Type B pancreatic cell (in vitro differentiated cells): Measurements from ENCODE around the gene HOXC6. TPM values are rescaled to one million over a fixed set of nuclear protein-coding genes. Genes with fewer than 3 reads are reported as not detected.
A peak's percentile ranks its signal among the peaks of the same experiment; 100 is the strongest.

ENCODE experiments used
- DNase-seq: peaks from one replicate; pipeline ENCODE4 v3.0.0; 2021; ENCODE audit warnings: mixed read lengths; ENCODE audit not compliant: unreplicated experiment; ENCODE audit errors: extremely low spot score
- H3K27ac Mint-ChIP-seq: 2 replicates; pipeline ENCODE4 v1.8.0; 2021; ENCODE audit warnings: mild to moderate bottlenecking, mixed read lengths
- H3K27me3 Mint-ChIP-seq: 2 replicates; pipeline ENCODE4 v1.8.0; 2021; ENCODE audit warnings: mixed read lengths
- H3K36me3 Mint-ChIP-seq: 2 replicates; pipeline ENCODE4 v1.8.0; 2021; ENCODE audit warnings: mixed read lengths
- H3K4me1 Mint-ChIP-seq: one replicate; pipeline ENCODE4 v1.8.0; 2021; ENCODE audit warnings: mixed read lengths; ENCODE audit not compliant: unreplicated experiment
- H3K4me3 Mint-ChIP-seq: 2 replicates; pipeline ENCODE4 v1.8.0; 2021; ENCODE audit warnings: mild to moderate bottlenecking, mixed read lengths
- H3K9me3 Mint-ChIP-seq: 2 replicates; pipeline ENCODE4 v1.8.0; 2021; ENCODE audit warnings: mixed read lengths
- total RNA-seq: library from RNA; stranded (reverse); gene quantifications from 2 replicates; pipeline ENCODE4 v1.2.1, GENCODE V29; 2021; ENCODE audit warnings: low replicate concordance
- TF ChIP-seq, protein P1 (sequence below): fragments of 200-600 bp; sonication (generic); conservative IDR thresholded peaks from 2 replicates; pipeline ENCODE4 v1.5.0; 2021; ENCODE audit warnings: antibody characterized with exemption, mild to moderate bottlenecking

The HOXC6 gene
- total RNA-seq, 1 donor from 2014 or later = 23.0 TPM

DNA sequence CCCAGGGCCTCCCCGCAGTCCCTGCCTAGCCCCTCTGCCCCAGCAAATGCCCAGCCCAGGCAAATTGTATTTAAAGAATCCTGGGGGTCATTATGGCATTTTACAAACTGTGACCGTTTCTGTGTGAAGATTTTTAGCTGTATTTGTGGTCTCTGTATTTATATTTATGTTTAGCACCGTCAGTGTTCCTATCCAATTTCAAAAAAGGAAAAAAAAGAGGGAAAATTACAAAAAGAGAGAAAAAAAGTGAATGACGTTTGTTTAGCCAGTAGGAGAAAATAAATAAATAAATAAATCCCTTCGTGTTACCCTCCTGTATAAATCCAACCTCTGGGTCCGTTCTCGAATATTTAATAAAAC lies 2.2 kb downstream of the HOXC6 start:
- H3K4me1 Mint-ChIP-seq = peaks cover 39% of the 10 kb centered on the region
- TF ChIP-seq, protein P1, sequence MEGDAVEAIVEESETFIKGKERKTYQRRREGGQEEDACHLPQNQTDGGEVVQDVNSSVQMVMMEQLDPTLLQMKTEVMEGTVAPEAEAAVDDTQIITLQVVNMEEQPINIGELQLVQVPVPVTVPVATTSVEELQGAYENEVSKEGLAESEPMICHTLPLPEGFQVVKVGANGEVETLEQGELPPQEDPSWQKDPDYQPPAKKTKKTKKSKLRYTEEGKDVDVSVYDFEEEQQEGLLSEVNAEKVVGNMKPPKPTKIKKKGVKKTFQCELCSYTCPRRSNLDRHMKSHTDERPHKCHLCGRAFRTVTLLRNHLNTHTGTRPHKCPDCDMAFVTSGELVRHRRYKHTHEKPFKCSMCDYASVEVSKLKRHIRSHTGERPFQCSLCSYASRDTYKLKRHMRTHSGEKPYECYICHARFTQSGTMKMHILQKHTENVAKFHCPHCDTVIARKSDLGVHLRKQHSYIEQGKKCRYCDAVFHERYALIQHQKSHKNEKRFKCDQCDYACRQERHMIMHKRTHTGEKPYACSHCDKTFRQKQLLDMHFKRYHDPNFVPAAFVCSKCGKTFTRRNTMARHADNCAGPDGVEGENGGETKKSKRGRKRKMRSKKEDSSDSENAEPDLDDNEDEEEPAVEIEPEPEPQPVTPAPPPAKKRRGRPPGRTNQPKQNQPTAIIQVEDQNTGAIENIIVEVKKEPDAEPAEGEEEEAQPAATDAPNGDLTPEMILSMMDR = no peak
- H3K9me3 Mint-ChIP-seq = no peaks in the 10 kb centered on the region
- peaks cover 80% of the 10 kb centered on the region for H3K27me3 Mint-ChIP-seq
- H3K4me3 Mint-ChIP-seq = peak overlapping the region; percentile 83
- peak overlapping the region; percentile 86 for H3K27ac Mint-ChIP-seq
- H3K36me3 Mint-ChIP-seq = peaks cover 7% of the 10 kb centered on the region
- no peak for DNase-seq

DNA sequence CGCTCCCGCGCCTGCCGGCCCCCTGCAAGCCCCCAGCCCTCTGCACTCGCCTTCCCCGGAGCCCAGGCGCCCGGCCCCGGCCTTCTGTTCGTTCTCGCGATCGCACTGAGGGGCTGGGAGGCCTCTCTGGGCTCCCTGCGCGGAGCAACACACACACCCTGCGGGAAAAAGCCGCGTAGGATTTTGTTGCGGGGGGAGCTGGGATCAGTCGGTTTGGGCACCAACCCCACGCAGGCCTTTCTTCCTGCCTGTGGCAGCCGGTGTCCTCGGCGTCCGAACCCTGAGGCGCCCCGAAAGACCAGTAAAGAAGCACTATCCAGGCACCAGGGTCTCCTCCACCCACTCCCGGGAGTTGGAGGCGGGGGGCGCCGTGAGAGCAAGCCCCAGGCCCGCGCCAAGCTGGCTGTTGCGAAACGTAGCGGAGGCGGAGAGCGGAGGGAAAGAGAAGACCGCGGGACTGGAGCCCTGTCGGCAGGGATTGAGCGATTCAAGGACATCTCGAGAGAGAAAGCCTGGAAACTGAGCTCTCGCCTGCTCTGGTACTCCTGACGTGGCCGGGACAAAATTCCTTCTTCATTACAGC lies 2.7 kb downstream of the HOXC6 start:
- Mint-ChIP-seq H3K27me3 (peaks cover 80% of the 10 kb centered on the region), H3K4me1 (peaks cover 39% of the 10 kb centered on the region), H3K9me3 (no peaks in the 10 kb centered on the region), H3K36me3 (peaks cover 11% of the 10 kb centered on the region), H3K4me3 (peak overlapping the region; percentile 93), H3K27ac (peak overlapping the region; percentile 81)
- DNase-seq = no peak
- TF ChIP-seq, protein P1 = no peak

DNA sequence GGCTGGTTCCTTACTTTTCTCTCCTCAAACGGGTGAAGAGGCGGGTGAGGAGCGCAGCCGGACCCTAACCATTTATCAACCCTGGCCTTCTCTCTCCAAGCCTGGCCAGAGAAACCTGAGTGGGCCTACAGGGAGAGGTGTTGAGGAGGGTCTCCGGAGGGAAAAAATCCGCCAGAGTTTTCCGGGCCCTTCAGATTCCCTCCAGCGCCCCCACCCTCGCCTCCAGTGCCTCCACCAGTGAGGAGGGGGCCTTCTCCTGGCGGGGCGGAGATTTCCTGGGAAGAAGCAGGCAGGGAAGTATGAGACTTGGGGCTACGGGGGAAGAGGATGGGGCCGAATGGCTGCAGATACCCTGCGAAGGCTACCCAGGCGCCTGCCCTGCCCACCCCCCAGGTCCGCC lies 3.2 kb downstream of the HOXC6 start:
- Mint-ChIP-seq H3K36me3 (peaks cover 11% of the 10 kb centered on the region), H3K27ac (peak overlapping the region; percentile 81), H3K4me1 (peaks cover 41% of the 10 kb centered on the region), H3K9me3 (no peaks in the 10 kb centered on the region), H3K4me3 (peak overlapping the region; percentile 93), H3K27me3 (peaks cover 75% of the 10 kb centered on the region)
- no peak for DNase-seq
- TF ChIP-seq, protein P1 = no peak

DNA sequence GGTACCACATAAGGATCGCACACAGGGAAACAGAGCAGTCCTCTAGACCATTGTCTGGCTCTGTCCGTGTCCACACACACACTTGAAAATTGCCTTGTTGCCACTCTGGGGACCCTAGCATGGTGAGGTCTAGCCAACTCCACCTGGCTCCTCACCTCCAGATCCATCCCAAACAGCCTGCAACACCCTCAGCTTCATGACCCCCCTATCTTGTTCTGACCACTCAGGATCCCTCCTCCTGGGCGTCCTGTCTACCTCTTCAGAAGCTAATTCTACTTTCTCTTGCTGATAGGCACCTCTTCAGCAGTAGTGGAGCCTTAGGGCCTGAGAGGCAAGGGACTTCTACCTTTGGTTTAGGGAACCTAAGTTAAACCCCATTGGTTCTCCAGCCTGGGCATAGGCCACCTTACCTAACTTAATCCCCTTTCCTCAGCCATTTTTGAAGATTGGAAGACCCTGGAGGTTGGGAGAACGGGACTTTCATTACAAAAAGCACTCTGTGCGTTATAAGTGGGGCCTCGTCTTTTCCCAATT lies 3.9 kb downstream of the HOXC6 start:
- DNase-seq = no peak
- H3K4me3 Mint-ChIP-seq = peak overlapping the region; percentile 93
- TF ChIP-seq, protein P1 = no peak
- peaks cover 69% of the 10 kb centered on the region for H3K27me3 Mint-ChIP-seq
- H3K36me3 Mint-ChIP-seq = peaks cover 11% of the 10 kb centered on the region
- H3K27ac Mint-ChIP-seq = peak overlapping the region; percentile 74
- H3K4me1 Mint-ChIP-seq = peaks cover 37% of the 10 kb centered on the region
- no peaks in the 10 kb centered on the region for H3K9me3 Mint-ChIP-seq

DNA sequence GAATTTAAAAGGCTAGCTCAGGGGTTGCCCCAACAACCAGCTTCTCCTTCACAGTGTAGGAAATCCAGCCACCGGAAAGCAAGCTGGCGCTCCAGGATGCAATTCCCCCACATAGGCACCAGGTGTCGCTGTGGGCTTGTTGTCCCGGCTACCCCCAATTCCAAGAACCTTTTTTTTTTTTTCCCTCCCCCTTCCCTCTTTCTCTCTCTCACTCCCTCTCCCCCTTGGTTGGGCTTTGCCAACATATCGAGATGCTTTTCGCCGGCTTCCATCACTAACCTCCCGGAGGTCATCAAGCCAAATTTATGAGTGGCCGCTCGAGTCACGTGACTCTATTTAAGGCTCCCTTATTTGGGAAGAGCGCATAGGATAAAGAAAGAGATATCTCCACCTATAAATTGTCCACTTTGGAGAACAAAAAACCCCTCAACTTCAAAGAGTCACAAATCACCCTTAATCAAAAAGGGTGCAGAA lies 4.4 kb downstream of the HOXC6 start, which contains the start of gene HOXC5:
HOXC5 (plus strand) TSS at position 424 of the 474 bp plus-strand sequence. CDS start 73 bp downstream, outside the sequence.
- peak within 1 kb of the TSS; percentile 74 for H3K27ac Mint-ChIP-seq

More for the DNA sequence above, 4.4 kb downstream of the HOXC6 start, which contains the start of gene HOXC5:
- Mint-ChIP-seq H3K27me3 (peaks cover 69% of the 10 kb centered on the region), H3K9me3 (no peaks in the 10 kb centered on the region), H3K36me3 (peaks cover 13% of the 10 kb centered on the region), H3K4me3 (peak within 1 kb of the TSS; percentile 93), H3K4me1 (peaks cover 41% of the 10 kb centered on the region)
- TF ChIP-seq, protein P1 = peak; percentile 98
- DNase-seq = peak; percentile 89
